ENCODE data around the gene FBXL5.

FBXL5 gene

GRCh38 chr4:15569746-15570145 lies 85.4 kb downstream of the FBXL5 start:
- no peak for DNase-seq (ENCODE audit: low read depth, low spot score)
- H3K27ac ChIP-seq (ENCODE audit: low read length) = no peak overlapping the region
- no peak overlapping the region for H3K4me3 ChIP-seq (ENCODE audit: low read length)
- no peaks in the 10 kb centered on the region for H3K4me1 ChIP-seq (ENCODE audit: control insufficient read depth, insufficient read depth, low read length)
- no CpG with 5 or more reads among the region's 5 CpGs for WGBS (ENCODE audit: insufficient coverage, insufficient read length)
- no peaks in the 10 kb centered on the region for H3K27me3 ChIP-seq (ENCODE audit: control insufficient read depth, insufficient read depth, low read length)
- H3K9me3 ChIP-seq (ENCODE audit: control insufficient read depth, insufficient read depth, low read length) = no peaks in the 10 kb centered on the region
- H3K36me3 ChIP-seq (ENCODE audit: control insufficient read depth, insufficient read depth, low read length) = no peaks in the 10 kb centered on the region

DNA sequence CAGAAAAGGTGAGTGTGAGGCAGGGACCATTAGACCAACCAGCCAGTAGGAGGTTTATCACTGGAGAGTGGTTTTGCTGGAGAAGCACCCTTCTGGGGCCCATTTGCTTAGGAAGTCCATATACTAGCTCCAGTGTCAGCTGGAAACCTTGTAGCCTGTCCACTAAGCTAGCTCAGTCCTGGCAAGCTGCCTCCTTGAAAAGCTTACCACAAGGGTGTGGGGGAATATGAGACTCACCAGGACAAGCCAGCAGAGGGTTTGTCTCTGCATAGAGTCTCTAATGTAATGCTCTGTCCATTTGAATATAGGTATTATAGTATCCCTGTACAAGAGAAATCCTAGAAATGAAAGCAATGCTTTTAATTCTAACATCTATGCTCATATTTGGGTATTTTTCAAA lies 86.3 kb downstream of the FBXL5 start:
- no peaks in the 10 kb centered on the region for H3K27me3 ChIP-seq (ENCODE audit: control insufficient read depth, insufficient read depth, low read length)
- no peaks in the 10 kb centered on the region for H3K36me3 ChIP-seq (ENCODE audit: control insufficient read depth, insufficient read depth, low read length)
- H3K27ac ChIP-seq (ENCODE audit: low read length) = no peak overlapping the region
- H3K4me3 ChIP-seq (ENCODE audit: low read length) = no peak overlapping the region
- no peak for DNase-seq (ENCODE audit: low read depth, low spot score)
- no peaks in the 10 kb centered on the region for H3K9me3 ChIP-seq (ENCODE audit: control insufficient read depth, insufficient read depth, low read length)
- H3K4me1 ChIP-seq (ENCODE audit: control insufficient read depth, insufficient read depth, low read length) = no peaks in the 10 kb centered on the region

- DNase-seq (ENCODE audit: low read depth, low spot score) = no peak
- no peaks in the 10 kb centered on the region for H3K9me3 ChIP-seq (ENCODE audit: control insufficient read depth, insufficient read depth, low read length)
- no peaks in the 10 kb centered on the region for H3K4me1 ChIP-seq (ENCODE audit: control insufficient read depth, insufficient read depth, low read length)
- WGBS (ENCODE audit: insufficient coverage, insufficient read length) = no CpG with 5 or more reads among the region's 6 CpGs
- no peak overlapping the region for H3K4me3 ChIP-seq (ENCODE audit: low read length)
- no peaks in the 10 kb centered on the region for H3K36me3 ChIP-seq (ENCODE audit: control insufficient read depth, insufficient read depth, low read length)
- H3K27ac ChIP-seq (ENCODE audit: low read length) = no peak overlapping the region
- no peaks in the 10 kb centered on the region for H3K27me3 ChIP-seq (ENCODE audit: control insufficient read depth, insufficient read depth, low read length)
Observed at GRCh38 chr4:15563871-15564270, 91.3 kb downstream of the FBXL5 start.

DNA sequence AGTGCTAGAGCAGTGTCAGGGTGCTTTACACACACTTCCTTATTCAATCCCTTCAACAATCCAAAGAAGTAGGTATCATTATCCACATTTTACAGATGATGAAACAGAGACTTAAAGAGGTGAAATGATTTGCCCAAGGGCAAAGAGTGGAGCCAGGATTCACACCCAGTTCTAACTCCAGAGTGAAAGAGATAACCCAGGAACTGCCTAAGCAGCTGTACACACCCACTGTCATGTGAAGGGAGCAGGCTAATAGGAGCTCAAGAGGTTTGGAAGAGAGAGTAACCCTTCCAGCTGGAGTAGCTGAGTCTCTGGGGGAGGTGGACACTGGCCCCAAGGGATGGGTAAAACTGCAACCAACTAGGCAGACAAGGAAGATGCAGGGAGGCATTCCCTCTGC lies 92.5 kb downstream of the FBXL5 start:
- no peak for DNase-seq (ENCODE audit: low read depth, low spot score)
- H3K27me3 ChIP-seq (ENCODE audit: control insufficient read depth, insufficient read depth, low read length) = no peaks in the 10 kb centered on the region

GRCh38 chr4:15562114-15562513 lies 93.0 kb downstream of the FBXL5 start:
- no peak overlapping the region for H3K4me3 ChIP-seq (ENCODE audit: low read length)
- no CpG with 5 or more reads among the region's 3 CpGs for WGBS (ENCODE audit: insufficient coverage, insufficient read length)
- no peaks in the 10 kb centered on the region for H3K27me3 ChIP-seq (ENCODE audit: control insufficient read depth, insufficient read depth, low read length)
- no peaks in the 10 kb centered on the region for H3K9me3 ChIP-seq (ENCODE audit: control insufficient read depth, insufficient read depth, low read length)
- H3K27ac ChIP-seq (ENCODE audit: low read length) = no peak overlapping the region
- DNase-seq (ENCODE audit: low read depth, low spot score) = no peak
- H3K4me1 ChIP-seq (ENCODE audit: control insufficient read depth, insufficient read depth, low read length) = no peaks in the 10 kb centered on the region
- no peaks in the 10 kb centered on the region for H3K36me3 ChIP-seq (ENCODE audit: control insufficient read depth, insufficient read depth, low read length)

More for the DNA sequence above, 92.5 kb downstream of the FBXL5 start:
- Histone ChIP-seq H3K9me3 (ENCODE audit: control insufficient read depth, insufficient read depth, low read length) (no peaks in the 10 kb centered on the region), H3K36me3 (ENCODE audit: control insufficient read depth, insufficient read depth, low read length) (no peaks in the 10 kb centered on the region), H3K27ac (ENCODE audit: low read length) (no peak overlapping the region), H3K4me1 (ENCODE audit: control insufficient read depth, insufficient read depth, low read length) (no peaks in the 10 kb centered on the region), H3K4me3 (ENCODE audit: low read length) (no peak overlapping the region)

- Histone ChIP-seq H3K36me3 (ENCODE audit: control insufficient read depth, insufficient read depth, low read length) (no peaks in the 10 kb centered on the region), H3K27me3 (ENCODE audit: control insufficient read depth, insufficient read depth, low read length) (no peaks in the 10 kb centered on the region), H3K4me1 (ENCODE audit: control insufficient read depth, insufficient read depth, low read length) (no peaks in the 10 kb centered on the region), H3K27ac (ENCODE audit: low read length) (no peak overlapping the region), H3K4me3 (ENCODE audit: low read length) (no peak overlapping the region), H3K9me3 (ENCODE audit: control insufficient read depth, insufficient read depth, low read length) (no peaks in the 10 kb centered on the region)
- WGBS (ENCODE audit: insufficient coverage, insufficient read length) = no CpG with 5 or more reads among the region's 2 CpGs
- DNase-seq (ENCODE audit: low read depth, low spot score) = no peak
Observed at GRCh38 chr4:15558561-15558960, 96.6 kb downstream of the FBXL5 start.

DNA sequence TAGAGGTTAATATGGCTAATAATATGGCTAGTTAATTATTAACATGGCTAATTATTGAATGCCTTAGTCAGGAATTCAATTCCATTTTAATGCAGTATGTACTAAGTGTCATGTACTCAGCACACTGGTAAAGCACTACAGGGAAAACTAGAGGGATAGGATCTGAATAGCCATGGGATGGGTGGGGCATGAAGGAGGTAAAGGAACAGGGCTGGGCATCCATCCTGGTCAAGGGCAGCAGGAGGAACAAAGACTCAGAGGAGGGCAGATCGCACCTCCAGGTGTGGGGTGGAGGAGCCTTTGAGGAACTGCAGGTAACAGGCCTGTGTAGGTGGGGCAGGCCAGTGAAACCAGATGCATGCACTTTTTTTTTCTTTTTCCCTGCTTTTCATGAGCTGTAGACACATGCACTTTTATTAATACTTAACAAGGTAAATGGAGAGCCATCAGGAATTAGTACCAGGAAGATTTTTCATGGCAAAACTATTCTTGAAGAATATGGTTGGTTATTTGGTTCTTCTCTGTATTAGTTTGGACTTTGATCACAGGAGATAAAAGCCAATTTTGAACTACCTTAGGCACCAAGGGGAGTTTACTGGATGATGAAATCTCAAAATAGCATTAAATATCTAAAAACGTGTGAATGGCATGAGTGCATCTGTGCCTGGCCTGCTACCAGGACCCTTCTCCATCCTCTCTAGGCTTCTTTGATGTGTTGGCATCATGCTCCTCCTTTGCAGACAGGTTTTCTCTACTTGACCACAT lies 97.2 kb downstream of the FBXL5 start:
- Histone ChIP-seq H3K4me3 (ENCODE audit: low read length) (no peak overlapping the region), H3K4me1 (ENCODE audit: control insufficient read depth, insufficient read depth, low read length) (no peaks in the 10 kb centered on the region), H3K36me3 (ENCODE audit: control insufficient read depth, insufficient read depth, low read length) (no peaks in the 10 kb centered on the region), H3K9me3 (ENCODE audit: control insufficient read depth, insufficient read depth, low read length) (no peaks in the 10 kb centered on the region), H3K27ac (ENCODE audit: low read length) (no peak overlapping the region), H3K27me3 (ENCODE audit: control insufficient read depth, insufficient read depth, low read length) (no peaks in the 10 kb centered on the region)
- no peak for DNase-seq (ENCODE audit: low read depth, low spot score)
- no CpG with 5 or more reads among the region's 2 CpGs for WGBS (ENCODE audit: insufficient coverage, insufficient read length)

DNA sequence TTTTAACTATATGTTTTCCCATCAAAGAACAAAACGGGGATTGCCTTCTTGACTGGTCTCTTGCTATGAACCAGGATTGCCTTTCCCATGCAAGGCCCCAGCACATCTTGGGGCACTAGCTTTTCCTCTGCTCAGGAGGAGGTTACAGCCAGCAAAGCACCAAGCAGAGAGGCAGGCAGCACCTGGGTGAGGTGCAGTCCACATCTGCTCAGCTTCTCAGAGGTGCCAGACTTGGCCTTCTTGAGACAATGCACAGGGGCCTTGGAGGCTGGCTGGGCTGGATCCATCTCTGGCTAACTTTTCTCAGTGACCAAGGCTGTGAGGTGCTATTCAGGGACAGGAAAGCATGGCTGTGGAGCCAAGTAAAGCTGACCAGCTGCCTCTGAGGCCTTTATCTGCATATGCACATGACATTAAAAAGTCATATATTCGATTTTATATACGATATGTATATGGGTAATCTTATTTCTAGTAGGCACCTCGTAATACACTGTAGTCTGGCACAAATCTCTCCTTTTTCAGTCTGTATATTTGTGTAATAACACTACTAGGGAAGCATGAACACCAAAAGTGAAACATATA lies 98.6 kb downstream of the FBXL5 start:
- H3K4me1 ChIP-seq (ENCODE audit: control insufficient read depth, insufficient read depth, low read length) = no peaks in the 10 kb centered on the region
- H3K36me3 ChIP-seq (ENCODE audit: control insufficient read depth, insufficient read depth, low read length) = no peaks in the 10 kb centered on the region
- no CpG with 5 or more reads among the region's 4 CpGs for WGBS (ENCODE audit: insufficient coverage, insufficient read length)
- no peak overlapping the region for H3K4me3 ChIP-seq (ENCODE audit: low read length)
- H3K27me3 ChIP-seq (ENCODE audit: control insufficient read depth, insufficient read depth, low read length) = no peaks in the 10 kb centered on the region
- H3K9me3 ChIP-seq (ENCODE audit: control insufficient read depth, insufficient read depth, low read length) = no peaks in the 10 kb centered on the region
- no peak for DNase-seq (ENCODE audit: low read depth, low spot score)
- no peak overlapping the region for H3K27ac ChIP-seq (ENCODE audit: low read length)

All from iPS DF 6.9 (cell line).